Activated naive CD4-positive, alpha-beta T cell treated with Interleukin-2 at 50 U/mL for 16 hours (primary cell): ENCODE measurements around the gene PHACTR4.
"Not testable (repeated sequence)": the region's sequence is repeated elsewhere in the genome, so short reads cannot be mapped to it uniquely, and the experiment has no call there.

Experiments
- DNase-seq: peaks from one replicate; pipeline ENCODE4 v3.0.0-alpha.2; 2020

PHACTR4 gene

GRCh38 chr1:28535180-28535579 is 165.6 kb downstream of the PHACTR4 start:
- DNase-seq, result no peak

- DNase-seq, result no peak
These were observed 168.1 kb downstream of the PHACTR4 start for GRCh38 chr1:28537457-28538199.

GRCh38 chr1:28538286-28538685 is 168.7 kb downstream of the PHACTR4 start:
- DNase-seq, result no peak

GRCh38 chr1:28540651-28541050 is 171.1 kb downstream of the PHACTR4 start:
- no peak for DNase-seq

GRCh38 chr1:28541414-28542015 is 172.0 kb downstream of the PHACTR4 start:
- not testable (repeated sequence) for DNase-seq

GRCh38 chr1:28545246-28545628 is 175.7 kb downstream of the PHACTR4 start:
- DNase-seq, result no peak

GRCh38 chr1:28548318-28548717 is 178.8 kb downstream of the PHACTR4 start:
- DNase-seq, result no peak
